Measurements from ENCODE around the gene CDH3. TPM values are rescaled to one million over a fixed set of nuclear protein-coding genes. Genes with fewer than 3 reads are reported as not detected.

The CDH3 gene
- total and polyA plus RNA-seq, 2 of the 13 experiments (the other 11 are each of a cell fraction or from before 2014, with no cell fraction given), result 0.11 TPM; not detected in 1

- TF ChIP-seq MTA1 (CRISPR knock-in tag; IDR thresholded peaks at IDR 0.05; ENCODE audit: borderline replicate concordance), result peak; percentile 71; the same call in 1 of the 2 replicates
- TF ChIP-seq ZNF577 (CRISPR knock-in tag; IDR thresholded peaks at IDR 0.05; ENCODE audit: borderline replicate concordance, low read depth), result no peak
- TF ChIP-seq ZNF83 (CRISPR knock-in tag; IDR thresholded peaks at IDR 0.05; ENCODE audit: borderline replicate concordance), result peak; percentile 18; the same call in 1 of the 2 replicates
- no peak for TF ChIP-seq ZXDC (CRISPR knock-in tag; IDR thresholded peaks at IDR 0.05)
- TF ChIP-seq NR1H2 (CRISPR knock-in tag; IDR thresholded peaks at IDR 0.05; ENCODE audit: borderline replicate concordance, low read depth), result no peak
- no peak for TF ChIP-seq ZNF780A (CRISPR knock-in tag; IDR thresholded peaks at IDR 0.05)
- no peak for TF ChIP-seq PHF5A (CRISPR knock-in tag; IDR thresholded peaks at IDR 0.05; ENCODE audit: low read depth, unreplicated experiment)
- TF ChIP-seq ZNF124 (CRISPR knock-in tag; IDR thresholded peaks at IDR 0.05), result 0 out of 2 replicates have a peak, but pooled peaks have one; percentile 12
- TF ChIP-seq CHCHD3 (CRISPR knock-in tag; IDR thresholded peaks at IDR 0.05), result 0 out of 2 replicates have a peak, but pooled peaks have one; percentile 73
- no peak for TF ChIP-seq KLF9 (CRISPR knock-in tag; IDR thresholded peaks at IDR 0.05; ENCODE audit: low read depth)
- TF ChIP-seq, protein P1, sequence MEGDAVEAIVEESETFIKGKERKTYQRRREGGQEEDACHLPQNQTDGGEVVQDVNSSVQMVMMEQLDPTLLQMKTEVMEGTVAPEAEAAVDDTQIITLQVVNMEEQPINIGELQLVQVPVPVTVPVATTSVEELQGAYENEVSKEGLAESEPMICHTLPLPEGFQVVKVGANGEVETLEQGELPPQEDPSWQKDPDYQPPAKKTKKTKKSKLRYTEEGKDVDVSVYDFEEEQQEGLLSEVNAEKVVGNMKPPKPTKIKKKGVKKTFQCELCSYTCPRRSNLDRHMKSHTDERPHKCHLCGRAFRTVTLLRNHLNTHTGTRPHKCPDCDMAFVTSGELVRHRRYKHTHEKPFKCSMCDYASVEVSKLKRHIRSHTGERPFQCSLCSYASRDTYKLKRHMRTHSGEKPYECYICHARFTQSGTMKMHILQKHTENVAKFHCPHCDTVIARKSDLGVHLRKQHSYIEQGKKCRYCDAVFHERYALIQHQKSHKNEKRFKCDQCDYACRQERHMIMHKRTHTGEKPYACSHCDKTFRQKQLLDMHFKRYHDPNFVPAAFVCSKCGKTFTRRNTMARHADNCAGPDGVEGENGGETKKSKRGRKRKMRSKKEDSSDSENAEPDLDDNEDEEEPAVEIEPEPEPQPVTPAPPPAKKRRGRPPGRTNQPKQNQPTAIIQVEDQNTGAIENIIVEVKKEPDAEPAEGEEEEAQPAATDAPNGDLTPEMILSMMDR (CRISPR knock-in tag; IDR thresholded peaks at IDR 0.05), result peak; percentile 71
- 0 out of 2 replicates have a peak, but pooled peaks have one; percentile 53 for TF ChIP-seq ZNF280D (CRISPR knock-in tag; IDR thresholded peaks at IDR 0.05)
- TF ChIP-seq JUND (CRISPR knock-in tag; IDR thresholded peaks at IDR 0.05), result peak; percentile 83
- no peak for TF ChIP-seq ZNF672 (CRISPR knock-in tag; IDR thresholded peaks at IDR 0.05)
- peak; percentile 81 for TF ChIP-seq CBX1 (IDR thresholded peaks at IDR 0.05; ENCODE audit: low read depth)
- peak; percentile 23; the same call in 1 of the 2 replicates for TF ChIP-seq ZNF746 (CRISPR knock-in tag; IDR thresholded peaks at IDR 0.05)
These were observed 62.4 kb downstream of the CDH3 start (continued) for GRCh38 chr16:68707340-68708152.
